ENCODE measurements around the gene DDX5.
"Not testable (repeated sequence)": the region's sequence is repeated elsewhere in the genome, so short reads cannot be mapped to it uniquely, and the experiment has no call there.

The DDX5 gene

DNA sequence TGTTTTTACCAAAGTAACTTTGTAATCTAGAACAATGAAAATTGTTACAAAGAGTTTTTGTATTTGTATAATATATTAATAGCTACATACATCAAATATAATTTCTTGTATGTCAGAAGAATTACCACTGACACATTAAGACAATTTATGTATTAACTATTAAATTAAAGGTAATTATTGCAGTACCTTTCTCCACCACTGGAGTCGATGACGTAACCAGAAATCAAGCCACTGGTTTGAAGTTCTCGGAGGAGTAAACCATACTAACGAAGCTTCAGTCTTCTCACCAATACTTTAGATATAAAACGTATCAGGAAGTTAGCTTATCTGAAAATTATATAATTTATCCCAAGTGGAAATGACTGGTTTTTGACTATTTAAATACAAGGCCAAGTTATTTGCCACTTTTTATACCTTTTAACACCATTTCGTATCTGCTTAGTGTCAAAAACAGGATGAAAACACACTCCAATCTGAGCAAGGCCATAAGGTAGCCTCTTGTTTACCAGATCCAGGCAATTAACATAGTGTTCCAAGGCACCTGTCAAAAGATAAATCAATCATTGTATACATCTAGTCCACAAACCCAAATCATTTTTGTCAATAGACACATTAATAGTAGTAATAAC is 13.5 kb downstream of the DDX5 start:
- DNase-seq (ENCODE audit: low read depth in 2 of 2): no peak

DNA sequence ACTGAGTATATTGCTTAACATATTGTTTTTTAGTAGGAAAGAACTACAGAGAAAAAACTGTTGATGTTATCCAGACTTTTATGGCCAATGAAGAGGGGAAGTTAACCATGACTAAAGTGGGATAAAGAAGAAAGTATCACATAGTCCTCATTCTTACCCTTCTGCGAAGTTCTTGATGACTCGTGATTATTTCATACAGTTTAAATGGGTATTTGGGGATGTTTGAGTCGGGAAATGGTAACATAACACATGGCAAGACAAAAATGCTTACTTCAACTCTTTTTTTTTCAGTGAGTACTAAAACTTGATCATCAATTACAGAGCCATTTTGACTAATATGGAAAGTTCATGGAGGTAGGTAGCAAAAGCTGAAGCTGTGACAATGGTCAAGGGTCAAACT is 14.1 kb downstream of the DDX5 start:
- DNase-seq (ENCODE audit: low read depth in 2 of 2): no peak

DNA sequence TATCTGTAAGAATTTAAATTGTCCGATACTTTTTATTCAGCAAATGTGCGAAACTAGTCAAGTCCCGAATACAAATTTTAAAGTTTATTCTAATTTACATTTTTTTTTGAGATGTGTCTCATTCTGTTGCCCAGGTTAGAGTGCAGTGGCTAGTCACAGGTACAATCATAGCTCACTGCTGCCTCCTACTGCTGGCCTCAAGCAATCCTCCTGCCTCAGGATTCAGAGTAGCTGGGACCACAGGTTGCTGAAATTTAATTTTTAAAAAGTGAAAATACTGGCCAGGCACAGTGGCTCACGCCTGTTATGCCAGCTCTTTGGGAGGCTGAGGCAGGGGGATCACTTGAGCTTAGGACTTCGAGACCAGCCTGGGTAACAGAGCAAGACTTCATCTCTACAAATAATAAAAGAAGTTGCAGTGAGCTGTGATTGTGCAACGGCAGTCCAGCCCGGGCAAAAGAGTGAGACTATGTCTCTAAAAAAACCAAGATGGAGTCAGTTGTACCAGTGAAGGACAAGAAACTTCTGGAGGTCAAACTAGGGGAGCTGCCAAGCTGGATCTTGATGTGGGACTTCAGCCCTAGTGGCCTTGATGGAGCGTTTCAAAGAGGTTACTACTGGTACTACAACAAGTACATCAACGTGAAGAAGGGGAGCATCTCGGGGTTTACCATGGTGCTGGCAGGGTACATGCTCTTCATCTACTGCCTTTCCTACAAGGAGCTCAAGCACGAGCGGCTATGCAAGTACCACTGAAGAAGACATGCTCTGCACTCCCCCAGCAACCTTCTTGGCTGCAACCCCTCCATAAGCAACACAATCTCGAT is 14.8 kb downstream of the DDX5 start:
- peak in 1 of 2 donors; percentile 19 for DNase-seq (ENCODE audit: low read depth in 2 of 2)

DNA sequence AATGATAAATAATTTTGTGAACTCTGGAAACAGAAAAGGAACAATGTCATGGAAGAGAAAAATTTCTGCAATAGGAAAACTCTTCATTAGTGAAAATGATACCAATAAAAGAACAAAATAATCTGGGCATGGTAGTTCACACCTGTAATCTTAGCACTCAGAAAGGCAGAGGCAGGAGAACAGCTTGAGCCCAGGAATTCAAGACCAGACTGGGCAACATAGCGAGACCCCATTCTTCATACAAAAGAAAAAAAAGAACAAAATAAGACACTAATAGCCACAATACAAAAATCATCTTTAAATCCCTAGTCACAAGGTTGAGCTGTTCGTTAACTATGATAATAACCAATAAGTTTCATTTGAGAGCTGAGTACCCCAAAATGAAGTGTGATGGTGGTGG is 17.8 kb downstream of the DDX5 start:
- no peak for DNase-seq (ENCODE audit: low read depth in 2 of 2)

DNA sequence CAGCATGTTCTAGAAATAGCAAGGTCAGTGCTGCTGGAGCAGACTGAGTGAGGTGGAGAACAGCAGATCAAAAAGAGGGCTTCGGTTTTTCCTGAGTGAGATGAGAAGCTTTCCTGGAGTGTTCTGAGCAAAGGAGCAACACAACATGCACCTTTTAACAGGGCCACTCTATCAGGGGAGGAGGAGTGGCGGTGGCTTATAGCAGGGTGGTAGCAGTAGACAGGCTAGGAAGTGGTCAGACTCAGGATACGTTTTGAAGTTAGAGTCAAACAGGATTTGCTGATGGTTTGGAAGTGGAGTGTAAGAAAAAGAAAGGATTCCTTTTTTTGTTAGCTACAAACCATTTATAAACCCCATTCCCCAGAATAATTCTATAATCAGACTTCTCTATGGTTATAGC is 21.7 kb downstream of the DDX5 start:
- no peak for DNase-seq (ENCODE audit: low read depth in 2 of 2)

DNA sequence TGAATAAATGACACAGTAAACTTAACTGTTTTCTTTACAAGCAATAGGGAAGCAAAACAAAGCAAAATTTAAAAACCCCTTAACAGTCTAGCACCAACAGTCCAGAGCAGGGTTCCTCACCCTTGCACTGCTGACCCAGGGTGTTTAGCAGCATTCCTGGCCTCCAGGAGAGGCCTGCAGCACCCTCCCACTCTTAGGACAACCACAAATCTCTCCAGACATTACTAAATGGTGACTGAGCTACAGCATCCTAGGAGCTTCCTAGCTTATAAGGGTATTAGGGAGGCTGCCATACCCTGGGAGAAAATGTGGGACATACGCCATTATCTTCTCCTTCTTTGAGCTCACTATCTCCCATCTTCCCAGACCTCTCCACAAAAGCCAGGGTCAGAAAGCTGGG is 25.1 kb downstream of the DDX5 start:
- no peak for DNase-seq (ENCODE audit: low read depth in 2 of 2)

DNA sequence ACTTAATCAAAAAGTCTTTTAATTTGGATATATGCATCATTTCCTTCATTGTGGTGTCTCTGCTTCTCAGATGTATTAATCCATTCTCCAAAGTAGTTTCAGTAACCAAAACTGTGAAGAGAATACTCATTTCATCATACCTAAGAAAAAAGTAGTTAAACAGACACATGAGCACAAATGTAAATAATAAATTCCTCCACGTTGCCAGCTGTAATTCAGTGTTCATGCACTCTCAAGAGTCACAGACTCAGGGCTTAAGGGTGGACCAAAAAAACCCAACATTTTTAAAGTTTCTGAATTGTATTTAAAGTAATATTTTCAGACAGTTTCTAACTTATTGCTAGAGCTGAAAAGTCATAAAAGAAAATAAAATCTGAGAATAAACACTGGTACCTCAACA is 28.2 kb downstream of the DDX5 start:
- no peak for DNase-seq (ENCODE audit: low read depth in 2 of 2)

DNA sequence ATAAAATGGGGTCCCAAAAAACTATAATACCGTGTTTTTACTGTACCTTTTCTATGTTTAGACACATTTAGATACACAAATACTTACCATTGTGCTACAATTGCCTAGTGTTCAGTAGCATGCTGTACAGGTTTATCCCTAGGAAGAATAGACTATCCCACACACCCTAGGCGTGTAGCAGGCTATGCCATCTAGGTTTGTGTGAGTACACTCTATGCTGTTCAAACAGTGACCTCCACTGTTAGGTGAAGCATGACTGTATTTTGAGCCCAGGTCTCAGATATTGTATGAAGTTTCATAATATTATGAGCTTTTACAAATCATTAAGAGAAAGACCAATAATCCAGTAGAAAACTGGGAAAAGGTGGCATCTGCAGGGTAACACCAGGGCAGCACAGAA is 33.5 kb downstream of the DDX5 start:
- no peak for DNase-seq (ENCODE audit: low read depth in 2 of 2)

DNA sequence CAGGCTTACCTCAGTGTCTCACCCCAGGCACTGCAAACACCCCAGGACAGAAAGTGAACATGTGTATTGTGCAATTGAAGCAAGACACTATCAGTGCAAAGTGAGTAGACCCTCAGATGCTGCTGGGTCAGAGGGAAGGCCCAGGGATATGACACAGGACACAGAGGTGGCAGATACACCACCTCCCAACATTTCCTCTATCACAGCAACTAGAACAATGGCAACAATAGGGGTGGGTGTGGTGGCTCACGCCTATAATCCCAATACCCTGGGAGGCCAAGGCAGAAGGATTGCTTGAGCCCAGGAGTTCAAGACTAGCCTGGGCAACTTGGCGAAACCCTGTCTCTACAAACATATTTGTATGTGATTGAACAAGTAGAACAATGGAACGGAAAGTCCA is 34.6 kb downstream of the DDX5 start:
- no peak for DNase-seq (ENCODE audit: low read depth in 2 of 2)

DNA sequence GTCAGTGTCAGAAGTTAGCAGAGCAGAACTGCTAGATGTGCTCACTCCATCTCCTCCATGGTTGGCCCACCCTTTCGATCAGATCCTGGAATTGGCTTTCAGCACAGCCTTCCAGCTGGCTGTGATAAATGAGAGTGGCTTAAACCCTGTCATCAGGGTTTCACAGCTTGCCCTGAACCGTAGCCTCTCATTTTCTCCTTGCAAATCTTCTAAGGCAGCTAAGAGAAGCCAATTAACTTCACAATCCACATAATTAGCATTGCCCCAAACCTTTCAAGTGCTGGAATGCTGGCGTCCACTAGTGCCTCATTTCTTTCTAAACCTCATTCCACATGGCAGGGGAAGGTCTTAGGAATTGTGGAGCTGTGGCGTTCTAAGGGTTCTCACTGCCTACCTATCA is 35.5 kb downstream of the DDX5 start:
- no peak for DNase-seq (ENCODE audit: low read depth in 2 of 2)

DNA sequence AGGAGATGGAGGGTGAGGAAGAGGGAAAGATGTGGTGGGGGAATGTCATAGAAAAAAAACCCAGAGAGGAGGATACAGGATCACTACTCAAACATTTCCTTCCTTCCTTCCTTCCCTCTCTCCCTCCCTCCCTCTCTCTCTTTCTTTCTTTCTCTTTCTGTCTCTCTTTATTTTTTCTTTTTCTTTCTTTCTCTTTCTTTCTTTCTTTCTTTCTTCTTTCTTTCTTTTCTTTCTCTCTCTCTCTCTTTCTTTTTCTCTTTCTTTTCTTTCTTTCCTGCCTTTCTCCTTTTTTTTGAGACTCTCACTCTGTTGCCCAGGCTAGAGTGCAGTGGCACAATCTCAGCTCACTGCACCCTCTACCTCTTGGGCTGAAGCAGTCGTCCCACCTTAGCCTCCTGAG is 39.3 kb downstream of the DDX5 start:
- DNase-seq (ENCODE audit: low read depth in 2 of 2): not testable (repeated sequence)

DNA sequence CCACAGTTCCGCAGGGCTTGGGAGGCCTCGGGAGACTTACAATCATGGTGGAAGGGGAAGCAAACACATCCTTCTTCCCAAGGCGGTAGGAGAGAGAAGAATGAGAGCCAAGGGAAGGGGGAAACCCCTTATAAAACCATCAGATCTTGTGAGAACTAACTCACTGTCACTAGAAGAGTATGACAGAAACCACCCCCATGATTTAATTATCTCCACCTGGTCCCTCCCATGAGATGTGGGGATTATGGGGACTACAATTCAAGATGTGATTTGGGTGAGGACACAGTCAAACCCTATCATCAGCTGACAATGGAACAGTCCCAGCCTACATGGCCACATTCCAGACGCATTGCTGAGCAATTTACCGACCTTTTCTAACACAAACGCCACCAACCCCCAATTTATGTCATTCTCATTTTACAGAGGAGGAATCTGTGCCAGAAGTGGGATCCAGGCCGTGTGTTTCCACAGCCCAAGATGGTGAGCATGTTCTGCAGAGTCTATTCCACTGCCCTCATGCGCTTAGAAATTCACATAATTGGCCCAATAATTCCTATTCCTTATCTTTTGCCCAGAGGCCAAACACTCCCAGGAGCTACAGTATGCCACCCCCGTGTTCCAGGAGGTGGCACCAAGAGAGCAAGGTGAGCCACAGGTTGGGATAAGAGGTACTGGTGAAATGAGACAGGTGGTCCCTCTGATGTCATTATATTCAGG is 39.9 kb downstream of the DDX5 start:
- no peak for DNase-seq (ENCODE audit: low read depth in 2 of 2)

DNA sequence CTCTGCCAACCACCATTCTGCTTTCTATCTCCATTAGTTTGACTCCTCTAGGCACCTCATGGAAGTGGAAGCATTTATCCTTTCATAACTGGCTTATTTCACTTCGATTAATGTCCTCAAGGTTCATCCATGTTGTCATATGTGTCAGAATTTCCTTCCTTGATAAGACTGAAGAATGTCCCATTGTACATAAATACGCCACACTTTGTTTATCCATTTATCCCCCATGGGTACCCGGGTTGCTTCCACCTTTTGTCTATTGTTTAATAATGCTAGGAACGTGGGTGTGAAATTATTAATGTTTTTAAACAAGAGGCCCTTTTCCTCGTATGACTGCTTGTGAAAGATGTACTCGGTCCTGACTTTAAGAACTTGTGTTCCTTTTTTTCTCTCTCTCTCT is 44.3 kb downstream of the DDX5 start:
- DNase-seq (ENCODE audit: low read depth in 2 of 2): no peak

DNA sequence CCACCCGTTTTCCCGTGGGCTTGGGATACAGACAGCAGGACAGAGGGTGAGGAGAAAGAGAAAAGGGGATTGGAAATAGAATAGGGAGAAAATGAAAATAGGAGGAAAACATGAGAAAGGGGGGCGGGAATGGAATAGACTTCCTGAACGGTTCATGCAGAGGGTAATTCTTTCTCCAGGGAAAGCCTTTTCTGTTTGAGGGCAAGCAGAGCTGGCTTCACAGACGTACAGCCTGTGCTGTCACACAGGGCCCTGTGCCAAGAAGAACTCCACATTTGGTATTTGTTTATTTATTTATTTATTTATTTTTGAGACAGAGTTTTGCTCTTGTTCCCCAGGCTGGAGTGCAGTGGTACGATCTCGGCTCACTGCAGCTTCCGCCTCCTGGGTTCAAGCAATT is 45.1 kb downstream of the DDX5 start:
- DNase-seq (ENCODE audit: low read depth in 2 of 2): no peak

DNA sequence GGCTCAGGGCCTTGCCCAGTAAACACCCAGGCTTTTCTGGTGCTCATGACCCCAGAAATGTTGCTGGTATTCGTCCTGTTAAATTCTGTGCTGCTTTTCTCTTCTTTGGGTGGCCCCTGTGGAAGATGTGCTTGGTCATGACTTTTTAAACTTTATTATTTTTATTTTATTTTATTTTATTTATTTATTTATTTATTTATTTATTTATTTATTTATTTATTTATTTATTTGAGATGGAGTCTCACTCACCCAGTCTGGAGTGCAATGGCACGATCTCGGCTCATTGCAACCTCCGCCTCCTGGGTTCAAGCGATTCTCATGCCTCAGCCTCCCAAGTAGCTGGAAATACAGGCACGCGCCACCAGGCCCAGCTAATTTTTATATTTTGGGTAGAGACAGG is 46.3 kb downstream of the DDX5 start:
- DNase-seq (ENCODE audit: low read depth in 2 of 2): not testable (repeated sequence)

DNA sequence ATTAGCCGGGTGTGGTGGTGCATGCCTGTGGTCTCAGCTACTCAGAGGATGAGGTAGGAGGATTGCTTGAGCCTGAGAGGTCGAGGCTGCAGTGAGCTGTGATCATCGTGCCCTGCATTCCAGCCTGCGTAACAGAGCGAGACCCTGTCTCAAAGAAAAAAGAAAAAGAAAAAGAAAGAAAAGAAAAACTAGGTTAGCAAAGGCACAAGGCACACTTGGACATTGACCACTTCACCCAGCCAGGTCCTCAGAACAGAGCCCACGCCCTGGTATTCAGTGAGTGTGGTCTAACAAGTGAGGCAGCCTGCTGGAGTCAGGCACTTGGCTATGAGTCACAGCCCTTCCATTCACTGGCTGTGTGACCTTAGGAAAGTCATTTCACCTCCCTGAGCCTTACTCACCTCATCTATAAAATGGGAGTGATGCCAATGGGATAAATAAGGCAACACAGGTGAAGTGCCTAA is 46.8 kb downstream of the DDX5 start:
- no peak for DNase-seq (ENCODE audit: low read depth in 2 of 2)

DNA sequence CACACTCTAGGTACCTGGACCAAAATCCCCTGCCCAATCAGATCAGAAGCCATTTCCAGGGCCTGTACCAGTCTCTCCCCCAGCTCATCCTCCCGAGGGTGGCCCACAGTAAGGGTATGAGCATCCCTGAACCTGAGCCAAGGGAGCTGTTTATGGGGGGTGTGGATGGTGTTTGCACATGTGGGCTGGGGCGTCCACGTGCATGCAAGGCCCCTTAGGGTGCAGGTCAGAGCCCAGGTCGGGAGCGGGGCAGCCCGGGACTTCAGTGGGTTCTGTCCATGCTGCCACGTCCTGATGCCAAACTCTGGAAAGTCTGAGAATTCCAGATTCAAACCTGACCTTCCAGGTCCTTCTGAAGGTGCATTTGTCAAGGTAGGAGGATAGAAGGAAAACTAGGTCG is 47.3 kb downstream of the DDX5 start:
- no peak for DNase-seq (ENCODE audit: low read depth in 2 of 2)

DNA sequence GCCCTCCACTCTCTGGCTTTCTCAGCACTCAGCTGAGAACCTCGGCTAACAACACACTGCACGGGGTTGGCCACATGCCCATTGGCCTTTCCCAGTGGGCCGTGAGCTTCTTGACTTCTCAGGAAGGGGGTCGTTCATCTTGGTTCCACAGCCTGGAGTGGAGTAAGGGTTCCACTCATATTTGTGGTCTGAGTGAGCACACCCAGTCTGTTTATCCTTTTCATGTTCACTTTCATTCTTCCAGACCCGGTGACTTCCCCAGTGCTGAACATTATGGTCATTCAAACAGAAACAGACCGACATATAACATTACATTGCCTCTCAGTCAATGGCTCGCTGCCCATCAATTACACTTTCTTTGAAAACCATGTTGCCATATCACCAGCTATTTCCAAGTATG is 48.9 kb downstream of the DDX5 start:
- DNase-seq (ENCODE audit: low read depth in 2 of 2): no peak

DNA sequence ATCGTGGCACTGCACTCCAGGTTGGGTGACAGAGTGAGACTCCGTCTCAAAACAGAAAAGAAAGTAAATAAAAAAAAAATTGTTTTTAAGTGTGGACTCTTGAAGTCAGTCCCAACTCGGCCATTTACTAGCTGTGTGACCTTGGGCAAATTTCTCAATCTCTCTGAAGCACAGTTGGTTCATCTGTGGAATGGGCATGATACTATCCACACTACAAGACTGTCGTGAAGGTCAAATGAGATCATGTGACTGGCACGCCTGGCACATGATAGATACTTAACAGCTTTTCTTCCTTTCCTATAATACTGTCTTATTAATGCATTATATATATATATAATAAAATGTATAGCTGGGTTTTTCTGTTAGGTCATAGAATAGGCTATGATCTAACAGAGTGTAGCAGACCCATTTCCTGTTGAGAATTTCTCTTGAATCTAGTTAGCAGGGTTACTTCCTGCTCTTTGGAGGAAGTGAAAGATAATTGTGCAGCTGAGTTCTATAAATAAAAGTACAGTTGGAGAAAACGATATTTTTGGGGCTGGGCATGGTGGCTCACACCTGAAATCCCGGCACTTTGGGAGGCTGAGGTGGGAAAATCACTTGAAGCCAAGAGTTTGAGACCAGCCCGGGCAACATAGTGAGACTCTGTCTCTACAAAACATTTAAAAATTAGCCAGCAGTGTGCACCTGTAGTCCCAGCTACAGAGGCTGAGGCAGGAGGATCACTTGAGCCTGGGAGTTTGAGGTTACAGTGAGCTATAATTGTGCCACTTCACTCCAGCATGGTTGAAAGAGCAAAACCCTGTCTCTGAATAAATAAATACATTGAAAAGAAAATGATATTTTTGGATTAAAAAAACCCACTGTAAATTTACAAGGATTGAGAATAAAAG is 49.9 kb downstream of the DDX5 start:
- no peak for DNase-seq (ENCODE audit: low read depth in 2 of 2)

DNA sequence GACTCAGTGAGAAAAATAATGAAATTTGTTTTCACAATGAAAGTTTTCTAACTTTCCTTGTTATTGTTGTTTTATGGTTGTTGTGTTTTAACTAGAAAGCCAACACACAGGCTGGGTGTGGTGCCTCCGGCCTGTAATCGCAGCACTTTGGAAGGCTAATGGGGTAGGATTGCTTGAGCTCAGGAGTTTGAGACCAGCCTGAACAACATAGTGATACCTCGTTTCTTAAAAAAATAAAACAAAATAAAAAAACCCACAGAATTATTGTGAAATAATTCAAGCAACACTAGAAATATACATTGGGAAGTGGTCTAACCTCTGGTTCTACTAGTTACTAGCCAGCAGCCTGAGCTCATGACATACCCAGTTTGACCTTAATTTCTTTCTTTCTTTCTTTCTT is 56.5 kb downstream of the DDX5 start:
- DNase-seq (ENCODE audit: low read depth in 2 of 2): no peak

DNA sequence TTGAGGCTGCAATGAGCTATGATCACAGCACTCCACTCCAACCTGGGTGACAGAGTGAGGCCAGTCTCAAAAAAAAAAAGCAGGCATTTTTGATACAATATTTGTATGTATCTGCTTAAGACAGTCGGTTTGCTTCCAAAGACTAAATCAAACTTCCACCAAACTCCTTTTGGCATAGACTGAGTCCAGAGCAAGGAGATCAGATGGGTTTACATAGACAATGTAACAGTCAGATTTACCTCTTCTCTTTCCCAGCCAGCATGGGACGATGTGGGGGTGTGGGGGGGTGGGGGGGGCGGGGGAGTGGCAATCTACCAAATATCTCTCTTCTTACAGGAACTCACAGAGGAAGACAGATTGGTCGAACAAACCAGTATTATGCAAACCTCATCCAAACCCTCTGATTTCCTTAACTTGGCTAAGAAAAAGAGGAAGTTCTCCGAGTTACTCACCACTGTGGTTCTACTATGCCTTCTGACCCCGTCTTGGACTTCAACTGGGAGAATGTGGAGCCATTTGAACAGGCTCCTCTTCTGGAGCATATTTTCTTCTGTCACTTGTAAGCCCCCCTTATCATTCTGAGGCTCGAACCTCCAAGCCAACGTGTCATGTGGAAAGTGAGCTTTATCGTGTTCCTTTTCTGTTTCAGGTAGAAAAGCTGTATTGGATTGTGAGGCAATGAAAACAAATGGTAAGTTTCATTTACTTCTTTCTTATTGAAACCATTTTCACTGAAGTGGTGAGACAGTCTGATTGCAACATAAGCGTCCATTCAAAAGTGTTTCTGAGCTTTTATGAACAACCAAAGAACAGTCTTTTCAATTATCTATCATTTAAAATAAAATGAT is 57.2 kb downstream of the DDX5 start, which contains the start of gene MILR1:
Gene MILR1 (plus strand): TSS at position 451 of the 848 bp plus-strand sequence. CDS start 54 bp downstream, at position 505.
- DNase-seq (ENCODE audit: low read depth in 2 of 2): no peak

Measured in stimulated activated CD8-positive, alpha-beta memory T cell treated with anti-CD3 and anti-CD28 coated beads, Interleukin-15, amount 100 ng/mL, for 48 hours (primary cell).